ENCODE results near the gene ZBTB48. TPM values are rescaled to one million over a fixed set of nuclear protein-coding genes. Genes with fewer than 3 reads are reported as not detected.

The ZBTB48 gene
- total RNA-seq, 1 donor from 2014 or later, result 19.9 TPM

- Mint-ChIP-seq H3K4me1 (ENCODE audit: low read depth) (peaks cover 44% of the 10 kb centered on the region), H3K36me3 (ENCODE audit: low read depth) (no peaks in the 10 kb centered on the region), H3K27me3 (ENCODE audit: low read depth) (no peaks in the 10 kb centered on the region), H3K9me3 (ENCODE audit: low read depth) (no peaks in the 10 kb centered on the region), H3K27ac (ENCODE audit: unreplicated experiment) (peak overlapping the region; percentile 94), H3K4me3 (ENCODE audit: unreplicated experiment) (peak overlapping the region; percentile 90)
- DNase-seq (ENCODE audit: low spot score), result no peak
- TF ChIP-seq CTCF (IDR thresholded peaks at IDR 0.05), result peak; percentile 37
Observed at GRCh38 chr1:6612641-6613360, 33.0 kb downstream of the ZBTB48 start.

GRCh38 chr1:6613361-6614018, 33.7 kb downstream of the ZBTB48 start, which contains the start of gene PHF13:
Gene PHF13 (plus strand): TSS chr1:6613731. CDS start chr1:6614067, 336 bp downstream.
- H3K4me1 Mint-ChIP-seq (ENCODE audit: low read depth), result peaks cover 42% of the 10 kb centered on the region

GRCh38 chr1:6614019-6614928, 34.5 kb downstream of the ZBTB48 start:
- H3K4me1 Mint-ChIP-seq (ENCODE audit: low read depth), result peaks cover 40% of the 10 kb centered on the region
- peaks cover 3% of the 10 kb centered on the region for H3K36me3 Mint-ChIP-seq (ENCODE audit: low read depth)

More at GRCh38 chr1:6613361-6614018, 33.7 kb downstream of the ZBTB48 start, which contains the start of gene PHF13:
- TF ChIP-seq CTCF (IDR thresholded peaks at IDR 0.05), result no peak
- Mint-ChIP-seq H3K4me3 (ENCODE audit: unreplicated experiment) (peak within 1 kb of the TSS; percentile 90), H3K9me3 (ENCODE audit: low read depth) (no peaks in the 10 kb centered on the region), H3K27ac (ENCODE audit: unreplicated experiment) (peak within 1 kb of the TSS; percentile 94), H3K36me3 (ENCODE audit: low read depth) (no peaks in the 10 kb centered on the region), H3K27me3 (ENCODE audit: low read depth) (no peaks in the 10 kb centered on the region)
- peak; percentile 100 for DNase-seq (ENCODE audit: low spot score)

GRCh38 chr1:6614929-6615785, 35.4 kb downstream of the ZBTB48 start:
- Mint-ChIP-seq H3K4me1 (ENCODE audit: low read depth) (peaks cover 31% of the 10 kb centered on the region), H3K27me3 (ENCODE audit: low read depth) (no peaks in the 10 kb centered on the region), H3K4me3 (ENCODE audit: unreplicated experiment) (peak overlapping the region; percentile 74), H3K36me3 (ENCODE audit: low read depth) (peaks cover 8% of the 10 kb centered on the region), H3K27ac (ENCODE audit: unreplicated experiment) (peak overlapping the region; percentile 86), H3K9me3 (ENCODE audit: low read depth) (no peaks in the 10 kb centered on the region)
- DNase-seq (ENCODE audit: low spot score), result no peak
- TF ChIP-seq CTCF (IDR thresholded peaks at IDR 0.05), result no peak

More at GRCh38 chr1:6614019-6614928, 34.5 kb downstream of the ZBTB48 start:
- DNase-seq (ENCODE audit: low spot score), result no peak
- no peaks in the 10 kb centered on the region for H3K27me3 Mint-ChIP-seq (ENCODE audit: low read depth)
- no peaks in the 10 kb centered on the region for H3K9me3 Mint-ChIP-seq (ENCODE audit: low read depth)
- TF ChIP-seq CTCF (IDR thresholded peaks at IDR 0.05), result no peak
- peak overlapping the region; percentile 68 for H3K4me3 Mint-ChIP-seq (ENCODE audit: unreplicated experiment)
- peak overlapping the region; percentile 45 for H3K27ac Mint-ChIP-seq (ENCODE audit: unreplicated experiment)
